A673 (cell line): ENCODE data around the gene TJP1. TPM values are rescaled to one million over a fixed set of nuclear protein-coding genes. Genes with fewer than 3 reads are reported as not detected.

Experiments
- BruUV-seq: library from RNA; stranded (reverse); fragments of 400-500 nt; replicated peaks from 2 replicates; lab custom pipeline; 2021; lab: Mats Ljungman, UMichigan
- CTCF ChIA-PET: fragments of 300-600 bp; sonication (Branson Sonifier 250); formaldehyde crosslinking; loops from one replicate; lab custom pipeline; 2022; ENCODE audit warnings: antibody characterized with exemption; lab: Charles Lee
- POLR2A ChIA-PET: fragments of 300-600 bp; sonication (Branson Sonifier 250); formaldehyde crosslinking; loops from one replicate; lab custom pipeline; 2022; ENCODE audit warnings: antibody characterized with exemption; ENCODE audit not compliant: low non-redundant PET; lab: Charles Lee
- DNase-seq: peaks from one replicate; pipeline ENCODE4 v3.0.0-alpha.2; 2015; ENCODE audit warnings: low spot score
- H3K27ac ChIP-seq: fragments of 200-600 bp; sonication (generic); 2 replicates; pipeline ENCODE4 v1.5.1; 2016; ENCODE audit warnings: mixed run types, low read depth, mild to moderate bottlenecking, mixed read lengths, antibody characterized with exemption, low read length; ENCODE audit not compliant: poor library complexity, severe bottlenecking
- H3K27me3 ChIP-seq: fragments of 200-600 bp; sonication (generic); replicated peaks from 2 replicates; pipeline ENCODE4 v1.6.1; 2017; ENCODE audit warnings: mixed run types, low read depth, mild to moderate bottlenecking, mixed read lengths, antibody characterized with exemption, low read length; ENCODE audit not compliant: insufficient read depth, poor library complexity
- H3K36me3 ChIP-seq: fragments of 200-600 bp; sonication (generic); 2 replicates; pipeline ENCODE4 v1.6.1; 2016; ENCODE audit warnings: mixed run types, mild to moderate bottlenecking, mixed read lengths, antibody characterized with exemption, low read length; ENCODE audit not compliant: insufficient read depth, poor library complexity, severe bottlenecking
- H3K4me1 ChIP-seq: fragments of 200-600 bp; sonication (generic); 2 replicates; pipeline ENCODE4 v1.6.1; 2017; ENCODE audit warnings: mixed run types, mild to moderate bottlenecking, mixed read lengths, antibody characterized with exemption, low read length; ENCODE audit not compliant: insufficient read depth, poor library complexity, severe bottlenecking
- H3K4me3 ChIP-seq: fragments of 200-600 bp; sonication (generic); 2 replicates; pipeline ENCODE4 v1.5.1; 2016; ENCODE audit warnings: low read depth, mixed run types, mild to moderate bottlenecking, mixed read lengths, low read length; ENCODE audit not compliant: poor library complexity, severe bottlenecking
- H3K9me3 ChIP-seq: fragments of 200-600 bp; sonication (generic); 2 replicates; pipeline ENCODE4 v1.6.1; 2016; ENCODE audit warnings: mixed run types, low read depth, mild to moderate bottlenecking, mixed read lengths, antibody characterized with exemption, low read length; ENCODE audit not compliant: poor library complexity, severe bottlenecking
- CTCF ChIP-seq: fragments of 300-800, 200-600 bp; sonication (generic); conservative IDR thresholded peaks from 2 replicates; pipeline ENCODE4 v1.5.1; 2017; ENCODE audit warnings: low read depth, mild to moderate bottlenecking, antibody characterized with exemption, low read length, moderate library complexity, mixed read lengths
- EZH2 ChIP-seq: fragments of 200-600 bp; sonication (generic); IDR thresholded peaks from 2 replicates; pipeline ENCODE4 v1.6.1; 2017; ENCODE audit warnings: borderline replicate concordance, low read depth, mild to moderate bottlenecking, mixed read lengths, antibody characterized with exemption, low read length; ENCODE audit not compliant: poor library complexity, severe bottlenecking
- intact Hi-C: fragments of 100-400 bp; cut with micrococcal nuclease; formaldehyde crosslinking; loops from one replicate; pipeline ENCODE4 v1.10.0; 2022; ENCODE audit not compliant: unreplicated experiment
- total RNA-seq: library from RNA; stranded (reverse); gene quantifications from 2 replicates; pipeline ENCODE4 v1.2.3, GENCODE V29; 2021

Gene TJP1
- total RNA-seq, 1 experiment from 2014 or later, result 34.7 TPM

- Histone ChIP-seq H3K4me3 (no peak overlapping the region), H3K36me3 (peaks cover 10% of the 10 kb centered on the region), H3K9me3 (peaks cover 8% of the 10 kb centered on the region), H3K27ac (no peak overlapping the region), H3K27me3 (no peaks in the 10 kb centered on the region), H3K4me1 (no peaks in the 10 kb centered on the region)
- no TSS peak for BruUV-seq
- CTCF ChIA-PET, result no interaction called here
- POLR2A ChIA-PET, result no interaction called here
- TF ChIP-seq EZH2 (no peak), CTCF (no peak)
- intact Hi-C loops, result no loop called here
- DNase-seq, result no peak
Observed at GRCh38 chr15:29726553-29726952, 95.7 kb downstream of the TJP1 start.

GRCh38 chr15:29724026-29724425 lies 98.2 kb downstream of the TJP1 start:
- BruUV-seq, result no TSS peak
- peaks cover 16% of the 10 kb centered on the region for H3K36me3 ChIP-seq
- ChIA-PET CTCF (no interaction called here), POLR2A (no interaction called here)
- no peak for DNase-seq
- no peak for TF ChIP-seq CTCF
- TF ChIP-seq EZH2, result no peak
- no peak overlapping the region for H3K27ac ChIP-seq
- H3K4me1 ChIP-seq, result no peaks in the 10 kb centered on the region
- peaks cover 8% of the 10 kb centered on the region for H3K9me3 ChIP-seq
- H3K4me3 ChIP-seq, result no peak overlapping the region
- intact Hi-C loops, result no loop called here
- no peaks in the 10 kb centered on the region for H3K27me3 ChIP-seq

GRCh38 chr15:29713784-29714183 lies 108.5 kb downstream of the TJP1 start:
- CTCF ChIA-PET, result no interaction called here
- POLR2A ChIA-PET, result interaction anchor here (0.7 kb wide), 1 partner anchor 62 kb away, joined by 3 read pairs; no protein-coding TSS in a partner anchor
- no TSS peak for BruUV-seq
- Histone ChIP-seq H3K27me3 (no peaks in the 10 kb centered on the region), H3K27ac (no peak overlapping the region), H3K4me1 (no peaks in the 10 kb centered on the region), H3K36me3 (peaks cover 19% of the 10 kb centered on the region), H3K4me3 (no peak overlapping the region), H3K9me3 (no peaks in the 10 kb centered on the region)
- no peak for DNase-seq
- intact Hi-C loops, result no loop called here
- TF ChIP-seq EZH2 (no peak), CTCF (no peak)
